CD4-positive, alpha-beta T cell treated with Interleukin-17A for 4 hours (primary cell): ENCODE results near the gene SUV39H1.
A peak's percentile ranks its signal among the peaks of the same experiment; 100 is the strongest.
"Not testable (repeated sequence)": the region's sequence is repeated elsewhere in the genome, so short reads cannot be mapped to it uniquely, and the experiment has no call there.

ENCODE experiments used
- DNase-seq: peaks from one replicate; pipeline ENCODE4 v3.0.0-alpha.2; 2020; ENCODE audit warnings: mixed read lengths

SUV39H1 gene

DNA sequence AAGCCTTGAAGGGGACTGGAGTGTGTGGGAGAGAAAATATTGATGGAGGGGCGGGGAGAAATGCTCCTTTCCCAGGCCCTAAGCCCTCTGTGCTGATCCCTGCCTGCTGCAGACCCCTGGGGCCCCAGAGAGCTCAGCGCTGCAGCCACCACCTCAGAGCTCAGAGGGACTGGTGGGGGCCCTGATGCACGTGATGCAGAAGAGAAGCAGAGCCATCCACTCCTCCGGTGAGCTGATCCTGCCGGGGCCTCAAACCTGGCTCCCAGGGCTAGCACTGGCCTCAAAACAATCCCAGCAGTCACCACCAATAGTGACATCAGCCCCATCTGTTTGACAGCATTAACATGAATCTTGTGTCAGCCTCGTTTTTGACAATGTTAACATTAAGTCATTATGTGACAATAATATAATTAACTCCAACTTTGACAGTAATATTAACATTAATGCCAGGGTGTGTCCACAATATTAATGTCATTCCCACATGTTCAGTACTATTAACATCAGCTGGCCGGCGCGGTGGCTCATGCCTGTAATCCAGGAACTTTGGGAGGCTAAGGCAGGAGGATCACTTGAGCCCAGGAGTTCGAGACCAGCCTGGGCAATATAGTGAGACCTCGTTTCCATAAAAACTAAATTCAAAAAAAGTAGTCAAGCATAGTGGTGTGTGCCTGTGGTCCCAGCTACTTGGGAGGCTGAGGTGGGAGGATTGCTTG, 7.2 kb upstream of the SUV39H1 start:
- DNase-seq, result no peak

DNA sequence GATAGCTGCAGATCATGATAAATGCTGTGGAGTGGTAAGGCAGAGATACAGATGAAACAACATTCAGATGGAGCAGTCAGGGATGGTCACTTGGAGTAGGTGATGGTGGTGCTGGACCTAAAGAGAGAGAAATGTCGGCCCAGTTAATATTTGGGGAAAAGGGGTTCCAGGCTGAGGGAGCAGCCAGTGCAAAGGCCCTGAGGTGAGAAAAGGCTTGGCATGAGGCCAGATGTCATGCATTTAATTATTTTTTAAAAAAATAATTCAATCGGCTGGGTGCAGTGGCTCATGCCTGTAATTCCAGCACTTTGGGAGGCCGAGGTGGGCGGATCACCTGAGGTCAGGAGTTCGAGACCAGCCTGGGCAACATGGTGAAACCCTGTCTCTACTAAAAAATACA, 4.8 kb upstream of the SUV39H1 start:
- DNase-seq, result not testable (repeated sequence)

DNA sequence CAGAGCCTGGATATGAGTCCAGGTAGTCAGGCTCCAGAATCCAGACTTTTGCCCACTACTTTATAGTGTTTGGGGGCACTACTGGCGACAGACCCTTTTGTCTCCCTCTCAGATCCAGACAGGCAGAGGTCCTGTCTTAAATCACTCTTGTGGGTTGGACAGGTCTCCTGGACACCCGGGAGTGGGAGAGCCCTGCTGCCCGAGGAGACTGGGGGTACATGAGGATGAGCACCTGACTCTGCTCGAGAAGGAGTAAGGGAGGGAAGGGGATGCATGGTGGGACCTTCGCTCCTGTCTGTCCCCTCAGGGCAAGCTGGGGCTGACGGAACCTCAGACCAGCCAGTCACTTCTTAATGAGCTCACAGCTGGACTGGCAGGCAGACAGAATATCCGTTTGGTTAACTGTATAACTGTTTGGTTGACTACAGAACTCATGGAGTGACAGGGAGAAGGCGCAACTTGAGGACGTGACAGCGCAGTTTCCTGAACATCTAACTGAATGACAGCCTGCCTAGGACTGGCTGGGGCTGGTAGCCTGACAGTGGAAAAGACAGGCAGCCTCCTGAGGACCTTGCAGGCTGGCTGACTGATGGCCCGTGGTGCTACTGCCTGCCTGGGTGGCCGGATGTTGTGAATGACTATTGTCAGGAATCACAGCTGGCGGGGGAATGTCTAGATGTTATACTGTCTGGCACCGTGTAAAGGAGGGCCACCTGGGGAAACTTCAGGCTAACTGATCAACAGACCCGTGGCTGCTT, 1.6 kb upstream of the SUV39H1 start:
- no peak for DNase-seq

DNA sequence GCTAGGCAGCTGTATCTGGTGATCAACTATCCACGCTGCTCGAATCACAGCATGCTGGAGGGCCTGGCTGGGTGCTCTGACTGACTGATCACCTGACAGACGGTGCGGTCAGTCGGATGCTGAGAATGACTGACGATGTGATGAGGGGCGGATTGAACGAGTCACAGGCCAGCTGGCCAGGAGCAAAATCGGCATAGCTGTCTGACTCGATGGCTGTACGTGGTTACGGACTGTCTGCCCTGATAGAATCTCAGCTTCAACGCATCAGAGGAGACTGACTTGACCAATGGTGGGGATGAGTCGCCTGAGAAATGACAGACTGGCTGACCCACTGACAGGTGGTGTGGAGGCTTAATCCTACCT, 1.0 kb upstream of the SUV39H1 start:
- DNase-seq, result no peak

DNA sequence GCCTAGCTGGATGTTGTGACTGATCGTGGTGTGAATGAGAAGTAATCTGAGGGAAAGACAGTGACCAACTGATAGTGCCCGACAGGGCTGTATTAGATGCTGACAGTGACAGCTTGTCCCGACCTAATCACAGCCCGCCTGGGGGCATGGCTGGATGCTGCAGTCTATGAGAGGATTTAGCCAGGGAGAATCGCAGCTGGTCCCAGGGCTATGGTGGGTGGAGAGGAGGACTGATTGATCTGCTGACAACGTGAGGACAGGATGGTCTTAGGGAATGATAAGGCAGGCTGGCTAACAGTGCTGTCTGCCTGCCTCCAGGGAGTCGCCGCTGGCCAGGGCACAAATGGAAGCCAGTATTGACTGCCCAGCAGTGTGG, 621 bp upstream of the SUV39H1 start:
- no peak for DNase-seq

DNA sequence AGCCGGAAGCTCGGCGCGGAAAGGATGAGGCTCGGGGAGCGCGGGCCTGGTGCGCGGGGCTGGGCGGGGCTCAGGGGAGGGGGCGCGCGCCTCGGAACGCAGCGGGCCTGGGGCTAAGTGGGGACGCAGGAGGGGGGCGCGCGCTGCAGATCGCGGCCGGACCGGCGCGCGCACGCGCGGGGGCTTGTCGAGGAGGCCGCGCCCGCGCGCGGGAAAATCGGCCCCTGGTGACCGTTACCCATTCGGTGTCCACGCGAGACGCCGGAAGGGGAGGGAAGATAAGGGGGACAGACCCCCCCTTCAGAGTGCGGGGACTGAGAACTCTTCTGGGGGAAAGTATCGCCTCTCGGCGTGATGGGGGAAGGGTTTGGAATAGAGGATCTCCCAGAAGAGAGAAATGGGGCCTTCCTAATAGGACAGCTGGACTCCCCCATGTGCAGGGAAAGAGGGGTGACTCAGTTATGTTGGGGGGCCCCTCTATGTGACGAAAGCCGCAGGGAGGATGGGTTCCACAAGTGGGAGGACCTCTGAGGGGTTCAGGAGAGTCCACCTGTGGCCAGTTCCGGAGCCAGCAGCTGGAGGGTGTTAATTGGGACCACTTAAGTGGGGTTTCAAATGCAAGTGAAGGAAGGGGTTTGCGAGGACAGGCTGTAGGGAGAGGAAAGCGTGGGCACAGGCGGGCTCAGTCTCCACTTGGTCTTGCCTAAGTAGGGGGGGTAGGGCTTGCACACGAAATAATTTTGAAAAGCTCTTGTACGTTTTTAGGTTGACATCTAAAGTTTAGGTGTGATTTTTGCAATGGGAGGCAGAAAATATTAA, 584 bp downstream of the SUV39H1 start:
- peak; percentile 27 for DNase-seq

DNA sequence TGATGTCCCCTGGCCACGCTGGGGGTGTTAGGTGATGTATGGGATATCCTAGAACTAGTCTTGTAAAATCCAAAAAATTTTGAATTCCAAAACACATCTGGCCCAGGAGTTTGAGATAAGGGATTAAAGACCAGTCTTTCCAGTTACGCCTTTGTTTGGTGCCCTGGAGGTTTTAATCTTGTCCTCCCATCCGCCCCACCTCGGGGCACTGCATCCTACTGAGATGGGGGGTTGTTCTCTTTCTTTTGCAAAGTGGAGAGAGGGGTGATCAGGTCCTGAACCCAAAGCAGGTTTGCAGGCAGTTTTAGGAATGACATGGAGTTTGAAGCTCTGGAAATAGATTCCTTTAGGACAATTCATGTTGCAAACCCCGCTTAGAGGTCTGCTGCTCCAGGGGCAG, 1.8 kb downstream of the SUV39H1 start:
- DNase-seq, result no peak

DNA sequence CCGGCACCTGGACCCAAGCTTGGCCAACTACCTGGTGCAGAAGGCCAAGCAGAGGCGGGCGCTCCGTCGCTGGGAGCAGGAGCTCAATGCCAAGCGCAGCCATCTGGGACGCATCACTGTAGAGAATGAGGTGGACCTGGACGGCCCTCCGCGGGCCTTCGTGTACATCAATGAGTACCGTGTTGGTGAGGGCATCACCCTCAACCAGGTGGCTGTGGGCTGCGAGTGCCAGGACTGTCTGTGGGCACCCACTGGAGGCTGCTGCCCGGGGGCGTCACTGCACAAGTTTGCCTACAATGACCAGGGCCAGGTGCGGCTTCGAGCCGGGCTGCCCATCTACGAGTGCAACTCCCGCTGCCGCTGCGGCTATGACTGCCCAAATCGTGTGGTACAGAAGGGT, 3.7 kb downstream of the SUV39H1 start:
- DNase-seq, result no peak

DNA sequence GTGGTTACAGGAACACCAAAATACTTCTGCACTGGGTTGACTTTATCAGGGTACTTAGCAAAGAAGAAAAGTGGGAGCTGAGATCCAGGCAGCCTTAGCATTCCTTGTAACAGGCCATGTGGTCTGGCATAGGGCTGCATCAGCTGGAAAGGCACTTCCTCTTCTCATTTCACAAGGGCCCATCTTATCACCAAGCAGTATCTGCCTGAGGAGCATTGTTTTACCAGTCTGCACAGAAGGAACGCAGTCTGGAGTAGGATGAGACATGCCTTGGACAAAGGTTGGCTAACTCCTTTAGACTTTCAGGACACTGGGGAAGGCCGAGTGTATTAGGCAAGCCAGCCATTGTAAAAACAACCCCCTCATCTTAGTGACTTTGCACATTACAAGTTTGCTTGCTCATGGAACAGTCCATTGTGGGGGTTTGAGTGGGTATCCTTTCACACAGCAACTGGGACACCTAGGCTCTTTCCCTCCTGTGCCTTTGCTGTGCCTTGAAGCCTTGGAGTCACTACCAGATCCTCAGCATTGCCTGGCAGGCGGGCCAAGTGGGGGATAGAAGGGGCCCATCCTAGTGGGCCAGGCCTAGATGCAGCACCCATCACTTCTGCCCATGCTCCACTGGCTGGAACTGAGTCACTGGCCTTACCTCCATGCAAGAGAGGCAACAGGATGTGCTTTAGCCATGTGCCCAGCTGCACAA, 4.6 kb downstream of the SUV39H1 start:
- DNase-seq, result no peak

DNA sequence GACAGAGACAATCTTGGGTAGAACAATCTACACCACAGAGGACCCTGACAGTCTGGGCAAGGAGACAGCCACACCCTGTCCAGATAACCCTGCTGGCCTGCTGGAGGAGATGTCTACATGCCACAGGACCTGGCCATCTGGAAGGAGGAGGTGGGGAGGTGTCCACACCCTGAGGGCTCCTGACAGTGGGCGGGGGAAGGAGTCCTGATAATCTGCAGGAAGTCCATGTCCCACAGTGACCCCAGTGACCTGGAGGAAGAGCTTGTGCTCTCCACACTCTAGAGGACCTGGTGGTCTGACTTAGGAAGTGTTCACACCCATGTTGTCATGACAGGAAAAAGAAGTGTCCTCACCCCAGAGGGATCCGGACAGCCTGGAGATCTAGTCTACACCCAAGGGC, 5.5 kb downstream of the SUV39H1 start:
- no peak for DNase-seq

DNA sequence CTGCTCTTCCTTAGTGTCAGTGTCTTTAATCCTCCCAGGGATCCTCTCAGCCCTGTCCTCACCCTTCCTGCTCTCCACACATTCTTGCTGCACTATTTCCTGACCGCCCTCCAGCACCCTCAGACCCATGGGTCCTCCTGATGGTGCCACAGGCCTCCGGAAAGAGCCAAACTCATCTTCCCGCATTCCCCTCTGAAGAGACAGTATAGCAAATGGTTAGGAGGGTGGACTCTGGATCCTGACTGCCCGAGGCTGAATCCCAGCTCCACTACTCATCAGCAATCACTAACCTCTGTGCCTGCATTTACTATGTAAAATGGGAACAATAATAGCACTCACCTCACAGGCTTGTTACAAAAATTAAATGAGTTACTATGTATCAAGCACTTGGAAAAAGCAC, 6.2 kb downstream of the SUV39H1 start:
- no peak for DNase-seq

DNA sequence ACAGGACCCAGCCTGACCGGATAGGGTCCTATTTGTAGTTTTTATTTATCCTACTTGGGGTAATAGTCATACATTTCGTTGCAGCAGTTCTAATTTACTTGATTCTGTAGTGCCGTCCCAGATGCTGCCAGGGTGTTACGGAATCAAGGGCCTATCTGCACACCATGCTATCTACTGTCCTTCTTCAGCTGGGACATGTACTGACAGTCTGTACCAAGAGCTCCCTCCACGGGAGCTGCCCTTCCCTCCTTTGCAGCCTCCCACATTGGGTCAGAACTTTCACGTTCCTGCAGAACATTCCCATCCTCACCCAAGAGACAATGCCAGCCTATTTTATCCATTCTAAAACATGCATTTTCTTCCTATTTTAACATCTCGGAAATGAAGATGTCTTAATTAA, 6.7 kb downstream of the SUV39H1 start:
- DNase-seq, result no peak

DNA sequence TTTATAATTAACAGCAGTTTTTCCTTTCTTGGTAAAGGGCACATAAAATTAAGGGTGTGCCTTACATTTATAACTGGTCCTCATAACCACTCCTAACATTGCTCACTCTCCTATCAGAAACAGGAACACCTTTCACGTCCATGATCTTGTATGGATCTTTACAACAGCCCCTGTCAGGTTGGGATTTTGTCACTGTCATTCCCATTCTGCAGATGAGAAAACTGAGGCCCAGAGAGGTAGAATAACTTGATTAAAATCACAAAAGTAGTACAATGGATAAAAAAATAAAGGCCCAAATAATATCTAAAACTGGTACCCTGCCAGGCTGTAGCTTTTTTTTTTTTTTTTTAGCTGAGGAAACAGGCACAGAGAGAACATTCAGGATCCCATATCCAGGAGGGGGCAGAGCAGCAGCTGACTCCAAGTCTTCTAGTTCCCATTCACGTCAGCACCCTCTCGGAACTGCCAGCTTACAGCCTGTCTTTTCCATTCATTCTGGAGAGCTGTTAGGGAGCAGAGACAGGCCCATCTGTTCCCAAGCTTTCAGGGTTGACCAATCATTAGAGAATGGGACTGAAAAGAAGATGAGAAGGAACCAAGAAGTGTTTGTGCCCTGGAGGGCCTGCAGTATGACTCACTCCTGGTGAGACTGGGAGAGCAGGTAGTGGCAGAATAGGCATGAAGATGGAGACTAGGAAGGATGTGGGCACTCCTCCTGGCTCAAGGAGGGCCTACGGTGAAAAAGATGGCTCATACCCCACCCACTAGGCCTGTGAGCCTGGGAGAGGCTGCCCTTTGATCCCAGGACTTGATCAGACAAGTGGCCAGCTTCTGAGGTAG, 7.3 kb downstream of the SUV39H1 start:
- DNase-seq, result no peak

DNA sequence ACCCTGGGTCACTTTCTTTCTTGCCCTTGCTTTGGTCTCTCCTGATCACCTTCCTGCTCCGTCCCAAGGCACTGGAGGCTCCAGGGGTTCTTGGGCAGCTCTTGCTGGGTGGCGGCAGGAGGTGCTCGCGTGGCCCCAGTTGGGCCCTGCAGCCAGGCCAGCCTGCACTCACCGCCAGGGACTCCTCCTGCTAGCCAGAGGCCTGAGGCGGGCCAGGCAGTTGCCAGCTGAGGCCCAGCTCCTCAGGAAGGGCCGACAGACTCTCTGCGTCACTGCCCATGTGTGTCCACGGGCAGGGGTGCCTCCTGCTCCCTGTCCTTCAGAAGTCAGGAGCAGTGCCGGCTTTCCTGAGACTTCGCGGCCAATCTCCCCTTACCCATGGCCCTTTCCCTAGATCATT, 9.3 kb downstream of the SUV39H1 start:
- no peak for DNase-seq

DNA sequence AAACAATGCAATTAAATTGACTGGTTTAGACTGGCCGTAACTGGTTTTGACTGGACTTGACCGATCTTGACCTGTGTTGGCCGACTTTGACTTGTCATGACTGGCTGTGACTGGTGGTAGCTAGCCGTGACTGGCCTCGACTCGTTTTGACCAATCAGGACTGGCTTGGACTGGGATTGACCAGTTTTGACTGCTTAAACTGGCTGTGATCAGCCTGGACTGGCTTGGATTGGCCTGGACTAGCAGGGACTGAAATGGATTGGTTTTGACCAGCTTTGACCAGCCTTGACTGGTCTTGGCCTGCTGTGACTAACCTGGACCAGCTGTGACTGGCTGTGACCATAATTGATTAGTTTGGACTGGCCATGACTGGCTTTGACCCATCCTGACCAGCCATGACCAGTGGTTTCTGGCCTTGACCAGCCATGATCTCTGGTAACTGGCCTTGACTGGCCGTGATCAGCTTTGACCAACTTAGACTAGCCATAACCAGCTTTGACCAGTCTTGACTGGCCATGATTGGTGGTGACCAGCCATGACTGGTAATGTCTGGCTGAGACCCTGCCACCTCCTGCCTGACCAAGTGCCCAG, 13.1 kb downstream of the SUV39H1 start:
- no peak for DNase-seq

DNA sequence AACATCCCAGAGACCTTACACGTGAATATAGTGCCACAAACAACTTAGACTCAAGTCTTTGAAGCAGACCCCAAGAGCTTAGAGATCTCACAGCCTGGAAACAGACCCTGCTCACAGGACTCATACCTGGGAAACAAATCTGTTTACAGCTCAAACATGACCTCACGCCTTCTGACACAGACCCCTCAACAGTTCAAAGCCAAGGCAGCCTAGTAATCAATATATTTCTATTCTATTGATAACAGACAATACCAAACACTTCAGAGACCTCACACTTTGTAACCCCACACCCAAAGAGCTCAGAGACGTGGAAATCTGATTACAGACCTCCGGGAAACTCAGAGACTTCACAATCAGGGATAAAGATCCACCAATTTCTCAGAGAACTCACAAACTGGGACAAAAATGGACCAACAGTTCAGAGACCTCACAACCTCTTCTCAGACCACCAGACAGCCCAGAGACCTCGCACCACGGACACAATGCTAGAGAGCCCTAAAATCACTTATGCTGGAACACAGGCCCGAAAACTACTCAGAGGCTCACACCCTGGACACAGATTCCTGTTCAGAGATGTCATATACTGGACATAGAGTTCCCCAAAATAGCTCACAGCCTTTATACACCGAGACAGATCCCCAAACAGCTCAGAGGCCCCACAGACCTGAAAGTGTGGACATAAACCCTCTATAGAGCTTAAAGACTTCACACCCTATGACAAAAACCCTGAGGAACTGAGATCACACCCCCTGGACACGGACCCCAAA, 14.8 kb downstream of the SUV39H1 start:
- no peak for DNase-seq

DNA sequence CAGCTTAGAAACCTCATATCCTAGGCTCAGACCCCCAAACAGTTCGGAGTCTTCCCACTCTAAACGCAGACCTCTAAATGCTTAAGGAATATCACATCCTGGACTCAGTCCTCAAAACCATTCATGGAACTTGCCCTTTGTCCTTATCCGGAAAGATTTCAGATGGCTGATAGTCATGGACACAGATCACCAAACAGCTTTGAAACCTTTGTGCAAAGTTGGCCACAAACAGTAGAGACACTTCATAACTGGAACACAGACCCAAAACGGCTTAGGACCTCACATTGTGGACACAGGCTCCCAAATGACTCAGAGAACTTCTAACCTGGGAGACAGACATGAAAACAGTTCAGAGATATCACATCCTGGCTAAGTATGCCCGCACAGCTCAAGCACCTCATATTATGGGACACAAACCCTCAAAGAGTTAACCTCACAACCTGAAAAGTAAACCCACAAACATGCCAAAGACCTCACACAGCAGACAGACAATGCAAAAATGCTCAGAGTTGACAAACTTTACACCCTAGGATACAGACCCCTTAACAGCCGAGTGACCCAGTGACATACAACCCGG, 15.5 kb downstream of the SUV39H1 start:
- no peak for DNase-seq

DNA sequence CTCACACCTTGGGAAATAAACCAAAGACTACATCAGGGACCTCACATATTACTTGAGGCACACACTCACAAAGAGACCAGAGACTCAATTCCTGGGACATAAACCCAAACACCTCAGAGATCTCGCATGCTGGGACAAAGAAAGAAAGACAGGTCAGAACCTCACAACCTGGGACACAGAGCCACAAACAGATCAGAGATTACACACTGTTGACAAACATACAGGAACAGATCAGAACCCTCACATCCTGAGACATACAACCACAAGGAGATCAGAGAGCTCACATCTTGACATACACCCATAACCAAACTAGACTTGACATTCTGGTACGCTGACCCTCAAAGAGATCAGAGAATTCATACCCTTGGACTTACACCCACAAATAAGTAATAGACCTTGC, 17.3 kb downstream of the SUV39H1 start:
- DNase-seq, result no peak

DNA sequence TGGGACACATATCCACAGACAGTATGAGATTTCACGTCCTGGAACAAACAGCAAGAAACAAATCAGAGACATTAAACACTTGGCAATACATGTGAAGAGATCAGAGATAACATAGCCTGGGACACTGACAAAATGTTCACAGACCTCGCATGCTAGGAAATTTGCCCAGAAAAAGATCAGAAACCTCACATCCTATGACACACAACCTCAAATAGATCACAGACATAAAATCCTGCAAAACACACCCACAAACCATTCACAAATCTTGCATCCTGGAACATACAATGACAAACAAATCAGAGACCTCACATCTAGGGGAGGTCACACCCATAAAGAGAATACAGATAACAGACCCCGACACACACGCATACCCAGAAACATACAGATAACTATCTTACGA, 18.0 kb downstream of the SUV39H1 start:
- DNase-seq, result no peak

DNA sequence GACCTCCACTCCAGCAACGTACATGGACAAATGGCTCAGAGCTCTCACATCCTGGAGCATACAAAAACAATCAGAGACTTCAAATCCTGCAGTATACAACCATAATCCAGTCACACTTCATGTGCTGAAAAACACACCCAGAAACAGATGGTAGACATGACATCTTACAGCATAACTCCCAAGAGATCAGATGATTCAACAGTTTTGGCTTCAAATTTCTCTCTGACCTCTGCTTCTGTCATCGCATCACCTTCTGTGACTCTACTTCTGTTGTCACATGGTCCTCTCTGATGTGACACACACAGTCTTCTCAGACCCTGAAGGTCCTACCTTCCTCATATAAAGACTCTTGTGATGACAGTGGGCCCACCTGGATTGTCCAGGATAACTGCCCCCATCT, 18.5 kb downstream of the SUV39H1 start:
- no peak for DNase-seq
